ENCODE results near the gene CAMK2G. TPM values are rescaled to one million over a fixed set of nuclear protein-coding genes. Genes with fewer than 3 reads are reported as not detected.
A peak's percentile ranks its signal among the peaks of the same experiment; 100 is the strongest.
"Not testable (repeated sequence)": the region's sequence is repeated elsewhere in the genome, so short reads cannot be mapped to it uniquely, and the experiment has no call there.

CAMK2G gene
- total and polyA plus RNA-seq, 7 donors: 15.8 to 60.3 (median 50.5) TPM

DNA sequence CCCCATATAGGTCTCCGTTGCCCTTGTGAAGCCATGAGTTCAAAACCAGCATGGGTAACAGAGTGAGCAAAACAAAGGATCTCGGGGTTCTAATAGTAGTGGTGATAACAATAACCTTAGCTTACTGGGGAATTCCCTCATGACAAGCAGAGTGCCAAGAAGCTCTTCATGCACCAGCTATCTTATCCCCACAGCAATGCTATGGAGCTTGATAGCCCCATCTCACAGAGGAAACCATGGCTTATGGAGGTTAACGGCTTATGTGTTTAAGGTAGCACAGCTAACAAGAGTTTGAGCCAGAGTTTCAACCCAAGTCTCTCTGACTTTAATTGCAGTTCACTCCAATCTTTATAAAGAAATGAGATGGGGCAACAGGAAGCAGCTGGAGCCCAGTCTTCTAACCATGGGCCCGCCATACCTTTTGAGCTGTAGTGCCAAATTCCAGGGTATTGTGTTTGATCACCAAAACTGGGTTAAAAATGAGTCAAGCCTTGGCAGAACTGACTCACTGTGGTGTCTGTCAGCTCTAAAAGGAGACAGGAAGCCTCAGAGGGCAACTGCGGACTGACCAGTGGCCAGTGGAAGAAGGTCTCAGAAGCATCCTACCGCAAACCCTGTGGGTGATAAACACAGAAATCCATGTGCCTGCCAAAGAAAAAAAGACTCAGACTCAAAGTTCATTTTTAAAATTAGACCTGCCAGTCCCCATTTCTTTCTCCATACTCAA, 20.1 kb upstream of the CAMK2G start:
- TF ChIP-seq, protein P1, sequence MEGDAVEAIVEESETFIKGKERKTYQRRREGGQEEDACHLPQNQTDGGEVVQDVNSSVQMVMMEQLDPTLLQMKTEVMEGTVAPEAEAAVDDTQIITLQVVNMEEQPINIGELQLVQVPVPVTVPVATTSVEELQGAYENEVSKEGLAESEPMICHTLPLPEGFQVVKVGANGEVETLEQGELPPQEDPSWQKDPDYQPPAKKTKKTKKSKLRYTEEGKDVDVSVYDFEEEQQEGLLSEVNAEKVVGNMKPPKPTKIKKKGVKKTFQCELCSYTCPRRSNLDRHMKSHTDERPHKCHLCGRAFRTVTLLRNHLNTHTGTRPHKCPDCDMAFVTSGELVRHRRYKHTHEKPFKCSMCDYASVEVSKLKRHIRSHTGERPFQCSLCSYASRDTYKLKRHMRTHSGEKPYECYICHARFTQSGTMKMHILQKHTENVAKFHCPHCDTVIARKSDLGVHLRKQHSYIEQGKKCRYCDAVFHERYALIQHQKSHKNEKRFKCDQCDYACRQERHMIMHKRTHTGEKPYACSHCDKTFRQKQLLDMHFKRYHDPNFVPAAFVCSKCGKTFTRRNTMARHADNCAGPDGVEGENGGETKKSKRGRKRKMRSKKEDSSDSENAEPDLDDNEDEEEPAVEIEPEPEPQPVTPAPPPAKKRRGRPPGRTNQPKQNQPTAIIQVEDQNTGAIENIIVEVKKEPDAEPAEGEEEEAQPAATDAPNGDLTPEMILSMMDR (IDR thresholded peaks at IDR 0.05): no peak
- ATAC-seq (peak; percentile 65 to 84 (median 76)), DNase-seq (no peak)
- WGBS, 3 donors: 72 to 80% (median 73%) methylated on average over 6 of the region's 6 CpGs
- peaks cover 3% of the 10 kb centered on the region for H3K4me1 ChIP-seq
- no peaks in the 10 kb centered on the region for H3K36me3 ChIP-seq (ENCODE audit: insufficient read depth in 1 of 2, low read depth in 1 of 2)
- intact Hi-C loops (cut with DNase I): no loop called here
- H3K27me3 ChIP-seq (ENCODE audit: insufficient read depth in 3 of 3, low read length in 2 of 3): no peaks in the 10 kb centered on the region
- H3K9me3 ChIP-seq: no peaks in the 10 kb centered on the region
- H3K27ac ChIP-seq: no peak overlapping the region
- no peak overlapping the region for H3K4me3 ChIP-seq

GRCh38 chr10:73893426-73893825, 19.1 kb upstream of the CAMK2G start:
- no peaks in the 10 kb centered on the region for H3K36me3 ChIP-seq (ENCODE audit: insufficient read depth in 1 of 2, low read depth in 1 of 2)
- intact Hi-C loops (cut with DNase I): no loop called here
- ATAC-seq: no peak
- TF ChIP-seq, protein P1 (IDR thresholded peaks at IDR 0.05): no peak
- no peak overlapping the region for H3K4me3 ChIP-seq
- no peaks in the 10 kb centered on the region for H3K27me3 ChIP-seq (ENCODE audit: insufficient read depth in 3 of 3, low read length in 2 of 3)
- H3K27ac ChIP-seq: no peak overlapping the region
- peaks cover 5% of the 10 kb centered on the region for H3K4me1 ChIP-seq
- H3K9me3 ChIP-seq: no peaks in the 10 kb centered on the region
- 76 to 85% (median 79%) methylated on average over 8 of the region's 8 CpGs for WGBS, 3 donors
- no peak for DNase-seq

DNA sequence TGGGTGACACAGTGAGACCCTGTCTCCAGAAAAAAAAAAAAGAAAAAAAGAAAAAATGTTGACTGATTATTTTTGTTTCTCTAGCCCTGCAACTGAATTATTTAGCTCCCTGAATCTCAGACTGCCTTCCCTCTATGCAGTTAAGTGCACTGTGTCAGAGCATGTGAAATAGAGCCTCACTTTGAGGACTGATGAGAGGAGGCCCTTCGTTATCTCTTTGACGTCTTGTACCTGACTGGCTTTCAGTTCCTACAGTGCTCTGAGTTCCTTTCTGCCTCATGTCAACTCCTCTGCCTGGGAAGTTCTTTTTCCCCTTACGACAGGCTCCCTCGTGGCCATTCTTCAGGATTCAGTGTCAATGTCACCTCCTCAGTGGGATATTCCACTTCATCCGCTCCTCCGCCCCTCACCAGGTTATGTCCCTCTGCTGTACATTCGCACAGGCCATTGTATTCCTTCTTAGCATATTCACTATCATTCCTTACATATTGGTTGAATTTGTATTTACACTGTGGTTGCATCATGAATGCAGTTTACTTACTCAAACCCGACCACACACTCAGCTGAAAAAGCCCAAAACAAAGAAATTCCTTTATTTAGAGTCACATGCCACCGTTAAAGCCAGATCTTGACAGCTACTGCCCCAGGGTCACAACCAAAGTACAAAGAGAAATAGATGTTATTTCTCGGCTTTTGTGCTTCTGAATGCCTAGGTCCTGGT, 18.1 kb upstream of the CAMK2G start:
- TF ChIP-seq, protein P1 (IDR thresholded peaks at IDR 0.05): no peak
- Histone ChIP-seq H3K4me1 (peaks cover 15% of the 10 kb centered on the region), H3K27me3 (ENCODE audit: insufficient read depth in 3 of 3, low read length in 2 of 3) (no peaks in the 10 kb centered on the region), H3K4me3 (no peak overlapping the region), H3K9me3 (no peaks in the 10 kb centered on the region), H3K36me3 (ENCODE audit: insufficient read depth in 1 of 2, low read depth in 1 of 2) (no peaks in the 10 kb centered on the region), H3K27ac (no peak overlapping the region)
- intact Hi-C loops (cut with DNase I): no loop called here
- ATAC-seq (no peak), DNase-seq (no peak)
- WGBS, 3 donors: 81 to 85% (median 83%) methylated on average over 10 of the region's 10 CpGs

DNA sequence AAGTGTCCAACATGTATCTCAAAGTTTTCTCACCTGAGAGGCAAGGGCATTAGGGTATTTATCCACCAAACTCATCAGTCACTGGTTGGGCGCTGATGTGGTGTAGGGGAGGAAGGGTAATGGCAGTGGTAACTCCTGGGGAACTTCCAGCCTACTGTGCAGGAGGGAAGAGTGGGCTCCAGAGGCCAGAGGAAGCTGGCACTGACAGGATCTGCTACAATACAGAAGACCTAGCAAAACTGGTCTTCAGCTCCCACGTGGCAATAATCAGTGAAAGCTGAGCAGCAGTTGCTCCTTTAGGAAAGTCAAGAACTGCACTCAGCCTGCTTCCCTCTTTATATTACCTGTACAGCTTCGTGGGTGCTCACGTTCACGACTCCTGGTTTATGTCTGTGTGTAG, 17.2 kb upstream of the CAMK2G start:
- Histone ChIP-seq H3K4me3 (no peak overlapping the region), H3K4me1 (peaks cover 24% of the 10 kb centered on the region), H3K9me3 (no peaks in the 10 kb centered on the region), H3K36me3 (ENCODE audit: insufficient read depth in 1 of 2, low read depth in 1 of 2) (no peaks in the 10 kb centered on the region), H3K27ac (no peak overlapping the region), H3K27me3 (ENCODE audit: insufficient read depth in 3 of 3, low read length in 2 of 3) (no peaks in the 10 kb centered on the region)
- TF ChIP-seq, protein P1 (IDR thresholded peaks at IDR 0.05): no peak
- intact Hi-C loops (cut with DNase I): no loop called here
- 78 to 79% (median 78%) methylated on average over 5 of the region's 5 CpGs for WGBS, 3 donors
- ATAC-seq: no peak
- no peak for DNase-seq

- H3K27ac ChIP-seq; ATAC-seq; H3K36me3 ChIP-seq (ENCODE audit: insufficient read depth in 1 of 2, low read depth in 1 of 2); H3K9me3 ChIP-seq; DNase-seq; H3K4me3 ChIP-seq; H3K27me3 ChIP-seq (ENCODE audit: insufficient read depth in 3 of 3, low read length in 2 of 3); intact Hi-C loops (cut with DNase I): not testable (repeated sequence)
- WGBS, 3 donors: 64 to 86% (median 65%) methylated on average over 3 of the region's 3 CpGs
- H3K4me1 ChIP-seq: peaks cover 28% of the 10 kb centered on the region
Observed at GRCh38 chr10:73890830-73891229, 16.5 kb upstream of the CAMK2G start.
